Adrenal gland (tissue), 12 donors: ENCODE data around the gene PLA2G2A. TPM values are rescaled to one million over a fixed set of nuclear protein-coding genes. Genes with fewer than 3 reads are reported as not detected.

ENCODE experiments used
- DNase-seq, 7 donors: peaks; one replicate each; pipeline ENCODE4 v3.0.0-alpha.2; 2019 to 2020
- H3K27ac ChIP-seq, 5 donors: fragments of 200-600 bp; sonication (generic) in 4 of 5; 1 replicate in 3 of 5; 2 replicates in 2 of 5; pipeline versions ENCODE4 v1.5.1 to v1.8.0; 2016 to 2020; ENCODE audit warnings: mild to moderate bottlenecking in 1 of 5
- H3K27me3 ChIP-seq: fragments of 200-600 bp; 2 replicates; pipeline ENCODE4 v1.8.0; 2021
- H3K36me3 ChIP-seq, 2 donors: fragments of 200-600 bp; replicated peaks in 1 of 2; 1 replicate in 1 of 2; 2 replicates in 1 of 2; pipeline versions ENCODE4 v1.5.1 to v1.8.0; 2018 to 2022
- H3K4me1 ChIP-seq, 2 donors: fragments of 200-600 bp; replicated peaks in 1 of 2; 1 replicate in 1 of 2; 2 replicates in 1 of 2; pipeline versions ENCODE4 v1.5.1 to v1.8.0; 2018 to 2021
- H3K4me3 ChIP-seq, 4 donors: fragments of 200-600 bp; sonication (generic) in 3 of 4; one replicate each; pipeline ENCODE4 v1.5.1; 2016 to 2018
- H3K9me3 ChIP-seq, 3 donors: fragments of 200-600 bp; sonication (generic) in 1 of 3; replicated peaks in 1 of 3; 1 replicate in 2 of 3; 2 replicates in 1 of 3; pipeline versions ENCODE4 v1.5.1 to v1.8.0; 2016 to 2021
- POLR2A ChIP-seq, 2 donors: fragments of 450-650 bp; IDR thresholded peaks; one replicate each; pipeline ENCODE4 v1.6.1; 2017; ENCODE audit warnings: antibody characterized with exemption in 2 of 2, mild to moderate bottlenecking in 2 of 2, moderate library complexity in 1 of 2
- WGBS, 4 donors: extraction: QIAGEN DNeasy Blood & Tissue Kit in 2 of 4; methylation state at CpG; one replicate each; pipeline versions ENCODE4 v1.1.5 to v1.1.7; 2013 to 2017; 5-methylcytosine and 5-hydroxymethylcytosine counted together
- intact Hi-C, 2 donors: fragments of 100-400 bp; cut with DNase I; formaldehyde crosslinking; loops; one replicate each; pipeline versions ENCODE4 v1.14.1 to v1.15.0; 2022 to 2023
- polyA plus RNA-seq, 3 donors: library from polyadenylated mRNA; stranded (reverse); fragments of 200-250 nt in 2 of 3; fragments of 350-450 nt in 1 of 3; fragmentation: Illumina TruSeq in 1 of 3; extraction: RNeasy Lipid Tissue Mini Kit (QIAGEN cat#74804) in 1 of 3; gene quantifications; one replicate each; pipeline ENCODE4 v1.2.3, GENCODE V29; 2013 to 2014
- total RNA-seq, 9 donors: library from RNA; depleted of rRNA in 4 of 9; stranded (reverse); fragments of >200 nt in 4 of 9; fragments of 120-200 nt in 1 of 9; fragmentation: NEBNext Ultra II Directional in 1 of 9; extraction: Animal tissue kit (Norgen Biotek cat#: 25700) in 1 of 9; gene quantifications; one replicate each; pipeline versions ENCODE4 v1.1.0 to v1.2.4, GENCODE V29; 2013 to 2023
- TF ChIP-seq, protein P1 (sequence below), 6 experiments: fragments of 450-650 bp in 4 of 6; fragments of 200-600 bp in 2 of 6; sonication (generic) in 1 of 6; IDR thresholded peaks; 1 replicate in 5 of 6; 2 replicates in 1 of 6; pipeline versions ENCODE4 v1.5.1 to v1.8.0; 2016 to 2021; ENCODE audit warnings: antibody characterized with exemption in 6 of 6, mild to moderate bottlenecking in 2 of 6, moderate library complexity in 1 of 6
- donor health status: healthy with polysubstance abuse.
- donor health status: Bipolar disorder and iron deficiency.
- donor health status: DM: yes; HTN: yes; CAD: no.
- donor health status: DM: no; HTN: no; CAD: no.
- donor health status: DM: no; HTN: no; CAD: no.
- donor health status: DM: yes; HTN: yes; CAD: no.

Gene PLA2G2A
- total and polyA plus RNA-seq, 12 donors: 1.1 to 96.2 (median 5.1) TPM; not detected in 1

DNA sequence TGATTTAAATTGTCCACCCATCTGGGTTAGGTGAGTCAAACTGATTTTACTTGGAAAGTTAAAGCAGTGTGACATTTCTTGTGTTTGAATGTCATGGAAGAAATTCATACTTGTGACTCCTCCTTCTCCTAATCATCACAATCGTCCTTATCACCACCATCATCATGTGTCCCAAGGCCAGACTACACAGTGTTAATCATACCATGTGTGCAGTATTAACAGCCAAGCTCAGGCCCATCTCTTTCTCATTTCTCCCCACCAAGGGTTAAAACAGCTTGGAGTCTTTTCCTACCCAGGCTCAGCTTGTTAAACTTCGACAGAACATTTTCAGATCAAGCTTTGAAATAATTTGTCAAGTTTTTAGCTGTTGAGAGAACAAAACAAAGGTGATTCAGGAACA, 33.5 kb downstream of the PLA2G2A start:
- H3K36me3 ChIP-seq: no peaks in the 10 kb centered on the region
- H3K27ac ChIP-seq: no peak overlapping the region
- H3K9me3 ChIP-seq: no peaks in the 10 kb centered on the region
- no peak overlapping the region for H3K4me3 ChIP-seq
- TF ChIP-seq, protein P1, sequence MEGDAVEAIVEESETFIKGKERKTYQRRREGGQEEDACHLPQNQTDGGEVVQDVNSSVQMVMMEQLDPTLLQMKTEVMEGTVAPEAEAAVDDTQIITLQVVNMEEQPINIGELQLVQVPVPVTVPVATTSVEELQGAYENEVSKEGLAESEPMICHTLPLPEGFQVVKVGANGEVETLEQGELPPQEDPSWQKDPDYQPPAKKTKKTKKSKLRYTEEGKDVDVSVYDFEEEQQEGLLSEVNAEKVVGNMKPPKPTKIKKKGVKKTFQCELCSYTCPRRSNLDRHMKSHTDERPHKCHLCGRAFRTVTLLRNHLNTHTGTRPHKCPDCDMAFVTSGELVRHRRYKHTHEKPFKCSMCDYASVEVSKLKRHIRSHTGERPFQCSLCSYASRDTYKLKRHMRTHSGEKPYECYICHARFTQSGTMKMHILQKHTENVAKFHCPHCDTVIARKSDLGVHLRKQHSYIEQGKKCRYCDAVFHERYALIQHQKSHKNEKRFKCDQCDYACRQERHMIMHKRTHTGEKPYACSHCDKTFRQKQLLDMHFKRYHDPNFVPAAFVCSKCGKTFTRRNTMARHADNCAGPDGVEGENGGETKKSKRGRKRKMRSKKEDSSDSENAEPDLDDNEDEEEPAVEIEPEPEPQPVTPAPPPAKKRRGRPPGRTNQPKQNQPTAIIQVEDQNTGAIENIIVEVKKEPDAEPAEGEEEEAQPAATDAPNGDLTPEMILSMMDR (IDR thresholded peaks at IDR 0.05): no peak
- TF ChIP-seq POLR2A (IDR thresholded peaks at IDR 0.05): no peak
- H3K27me3 ChIP-seq: no peaks in the 10 kb centered on the region
- WGBS, 4 donors: 12 to 31% (median 17%) methylated on average over 2 of the region's 2 CpGs
- DNase-seq: peak in 2 of 7 donors; percentile 37 to 39
- intact Hi-C loops: no loop called here
- H3K4me1 ChIP-seq: peaks cover 0 to 10% of the 10 kb centered on the region in 2 donors

- 83 to 100% (median 96%) methylated on average over 2 of the region's 2 CpGs for WGBS, 4 donors
- intact Hi-C loops: no loop called here
- Histone ChIP-seq H3K27ac (no peak overlapping the region), H3K9me3 (no peaks in the 10 kb centered on the region), H3K27me3 (no peaks in the 10 kb centered on the region), H3K4me3 (no peak overlapping the region), H3K36me3 (no peaks in the 10 kb centered on the region), H3K4me1 (peaks cover 0 to 10% of the 10 kb centered on the region in 2 donors)
- no peak for TF ChIP-seq POLR2A (IDR thresholded peaks at IDR 0.05)
- TF ChIP-seq, protein P1 (IDR thresholded peaks at IDR 0.05): no peak
- no peak for DNase-seq
Observed at GRCh38 chr1:19942657-19943056, 36.8 kb downstream of the PLA2G2A start.

- no peaks in the 10 kb centered on the region for H3K9me3 ChIP-seq
- peaks cover 0 to 10% of the 10 kb centered on the region in 2 donors for H3K4me1 ChIP-seq
- no peaks in the 10 kb centered on the region for H3K36me3 ChIP-seq
- no peak for TF ChIP-seq POLR2A (IDR thresholded peaks at IDR 0.05)
- TF ChIP-seq, protein P1 (IDR thresholded peaks at IDR 0.05): no peak
- no peak for DNase-seq
- H3K27me3 ChIP-seq: no peaks in the 10 kb centered on the region
- H3K27ac ChIP-seq: no peak overlapping the region
- no peak overlapping the region for H3K4me3 ChIP-seq
- 67 to 80% (median 77%) methylated on average over 3 of the region's 3 CpGs for WGBS, 4 donors
- intact Hi-C loops: no loop called here
Observed at GRCh38 chr1:19942088-19942487, 37.3 kb downstream of the PLA2G2A start.

DNA sequence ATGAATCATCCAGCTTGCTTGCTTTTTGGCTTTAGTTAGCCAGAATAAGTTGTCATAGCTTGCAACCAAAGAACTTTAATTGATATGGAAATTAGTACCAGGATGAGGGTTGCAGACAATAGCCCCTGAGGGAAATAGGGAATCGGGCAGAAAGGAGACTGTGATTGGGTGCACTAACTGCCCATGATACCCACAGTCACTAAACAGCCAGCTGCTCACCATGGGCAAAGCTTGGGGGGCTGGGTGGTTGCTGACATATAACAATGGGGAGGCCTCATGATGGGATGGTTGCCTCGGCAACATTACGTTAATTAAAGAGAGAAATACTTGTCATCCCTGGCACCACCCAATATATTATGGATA, 38.2 kb downstream of the PLA2G2A start:
- no peak overlapping the region for H3K4me3 ChIP-seq
- TF ChIP-seq POLR2A (IDR thresholded peaks at IDR 0.05): no peak
- TF ChIP-seq, protein P1 (IDR thresholded peaks at IDR 0.05): no peak
- no peak for DNase-seq
- no peaks in the 10 kb centered on the region for H3K27me3 ChIP-seq
- H3K9me3 ChIP-seq: no peaks in the 10 kb centered on the region
- intact Hi-C loops: no loop called here
- WGBS, 4 donors: 92 to 98% (median 96%) methylated on average over 3 of the region's 3 CpGs
- no peaks in the 10 kb centered on the region for H3K36me3 ChIP-seq
- no peak overlapping the region for H3K27ac ChIP-seq
- peaks cover 0 to 8% of the 10 kb centered on the region in 2 donors for H3K4me1 ChIP-seq
